ENCODE data around the gene SH3BP4.

SH3BP4 gene

DNA sequence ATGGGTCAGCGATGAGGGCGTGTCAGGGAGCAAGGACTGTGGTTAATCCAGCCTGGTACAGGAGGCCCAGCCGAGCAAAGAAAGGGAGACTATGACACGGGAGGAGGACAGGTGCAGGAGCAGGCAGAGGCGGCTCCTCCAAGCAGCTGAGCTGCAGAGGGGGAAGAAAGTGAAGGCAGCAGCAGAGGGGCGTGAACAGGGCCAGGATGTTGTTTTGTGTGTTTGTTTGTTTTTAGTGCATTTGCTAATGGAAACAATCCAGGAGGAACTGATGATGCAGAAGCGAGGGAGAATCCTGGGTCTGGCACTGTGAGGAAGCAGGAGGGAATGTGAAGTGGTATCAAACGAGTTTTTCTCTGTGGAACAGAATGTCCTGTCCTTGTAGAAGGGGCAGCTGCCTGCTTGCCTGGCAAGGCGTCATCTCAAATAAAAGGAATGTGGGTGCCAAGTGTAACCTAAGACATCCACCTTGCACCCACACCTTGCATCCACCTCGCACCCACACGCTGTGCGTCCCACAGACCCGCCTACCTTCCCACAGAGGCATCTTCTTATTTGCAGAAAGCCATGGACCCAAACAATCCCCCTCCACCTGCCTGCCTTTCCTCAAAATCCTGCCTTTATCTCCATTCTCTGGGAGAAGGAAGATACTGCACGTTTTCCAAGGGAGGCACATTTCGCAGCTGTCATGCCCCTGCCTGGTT, 134.8 kb downstream of the SH3BP4 start:
- Histone ChIP-seq H3K27ac (ENCODE audit: insufficient read depth, low read length, poor library complexity, severe bottlenecking) (no peak overlapping the region), H3K9me3 (ENCODE audit: control insufficient read depth, low read length) (no peaks in the 10 kb centered on the region), H3K4me3 (ENCODE audit: insufficient read depth, low read depth, low read length, poor library complexity, severe bottlenecking) (no peak overlapping the region), H3K36me3 (ENCODE audit: control insufficient read depth, insufficient read depth, low read length) (no peaks in the 10 kb centered on the region), H3K4me1 (ENCODE audit: control insufficient read depth, insufficient read depth, low read length, poor library complexity, severe bottlenecking) (no peaks in the 10 kb centered on the region), H3K27me3 (replicated peaks; ENCODE audit: control insufficient read depth, insufficient read depth, low read length, poor library complexity, severe bottlenecking) (peaks cover 3% of the 10 kb centered on the region)
- no peak for DNase-seq

DNA sequence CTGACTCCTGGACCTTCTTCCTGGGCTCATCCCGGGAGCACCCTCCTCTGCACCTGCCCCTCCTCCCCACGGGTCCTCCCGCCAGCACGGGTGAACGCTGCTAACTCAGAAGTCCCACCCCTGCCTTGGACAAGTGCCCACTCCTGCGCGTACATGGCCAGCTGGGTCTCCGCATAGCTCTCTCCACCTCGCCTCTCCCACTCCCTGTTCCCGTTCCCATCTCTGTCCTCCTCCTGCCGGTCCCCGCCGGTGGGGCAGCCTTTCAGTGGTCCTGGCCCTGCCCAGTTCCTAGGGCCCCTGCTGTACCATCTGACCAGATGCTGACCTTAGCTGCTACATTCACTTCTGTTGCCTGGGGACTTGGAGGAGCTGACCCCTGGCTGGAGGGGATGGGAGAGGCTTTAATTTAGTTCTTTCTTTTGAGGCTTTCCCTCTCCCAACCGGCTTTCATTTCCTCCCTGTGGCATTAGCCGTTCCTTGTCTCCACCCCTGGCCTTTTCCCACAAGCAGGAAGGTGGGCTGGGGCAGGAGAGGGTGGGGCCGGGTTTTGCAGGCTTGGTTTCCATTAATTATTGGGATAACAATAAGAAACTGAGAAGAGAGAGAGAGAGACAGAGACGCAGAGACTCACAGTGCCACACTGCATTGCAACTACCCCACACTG, 136.1 kb downstream of the SH3BP4 start:
- H3K27me3 ChIP-seq (replicated peaks; ENCODE audit: control insufficient read depth, insufficient read depth, low read length, poor library complexity, severe bottlenecking): peaks cover 3% of the 10 kb centered on the region

DNA sequence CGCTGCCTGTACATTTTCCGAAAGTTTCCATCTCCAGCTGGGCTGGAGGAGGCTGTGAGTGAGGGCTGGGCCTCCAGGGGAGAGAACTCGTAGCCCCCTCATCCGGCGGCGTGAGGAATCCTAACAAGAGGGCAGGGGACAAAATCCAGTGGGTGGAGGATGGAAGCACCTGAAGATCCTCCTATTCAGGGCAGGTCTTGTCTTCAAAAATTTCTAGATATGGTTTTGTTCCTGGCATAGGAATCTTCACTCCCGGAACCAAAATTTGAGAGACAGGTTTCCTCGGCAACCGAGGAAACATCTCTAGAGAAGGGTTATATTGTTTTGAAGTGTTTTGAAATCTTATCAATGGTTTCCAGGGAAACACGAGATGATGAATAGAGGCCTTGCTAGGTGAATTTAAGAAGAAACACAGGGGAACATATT, 136.7 kb downstream of the SH3BP4 start:
- no peaks in the 10 kb centered on the region for H3K9me3 ChIP-seq (ENCODE audit: control insufficient read depth, low read length)
- peaks cover 3% of the 10 kb centered on the region for H3K27me3 ChIP-seq (replicated peaks; ENCODE audit: control insufficient read depth, insufficient read depth, low read length, poor library complexity, severe bottlenecking)
- no peaks in the 10 kb centered on the region for H3K36me3 ChIP-seq (ENCODE audit: control insufficient read depth, insufficient read depth, low read length)
- H3K4me3 ChIP-seq (ENCODE audit: insufficient read depth, low read depth, low read length, poor library complexity, severe bottlenecking): no peak overlapping the region
- no peak overlapping the region for H3K27ac ChIP-seq (ENCODE audit: insufficient read depth, low read length, poor library complexity, severe bottlenecking)
- H3K4me1 ChIP-seq (ENCODE audit: control insufficient read depth, insufficient read depth, low read length, poor library complexity, severe bottlenecking): no peaks in the 10 kb centered on the region
- no peak for DNase-seq

More for the DNA sequence above, 136.1 kb downstream of the SH3BP4 start:
- Histone ChIP-seq H3K9me3 (ENCODE audit: control insufficient read depth, low read length) (no peaks in the 10 kb centered on the region), H3K36me3 (ENCODE audit: control insufficient read depth, insufficient read depth, low read length) (no peaks in the 10 kb centered on the region), H3K4me1 (ENCODE audit: control insufficient read depth, insufficient read depth, low read length, poor library complexity, severe bottlenecking) (no peaks in the 10 kb centered on the region), H3K27ac (ENCODE audit: insufficient read depth, low read length, poor library complexity, severe bottlenecking) (no peak overlapping the region), H3K4me3 (ENCODE audit: insufficient read depth, low read depth, low read length, poor library complexity, severe bottlenecking) (no peak overlapping the region)
- DNase-seq: no peak

DNA sequence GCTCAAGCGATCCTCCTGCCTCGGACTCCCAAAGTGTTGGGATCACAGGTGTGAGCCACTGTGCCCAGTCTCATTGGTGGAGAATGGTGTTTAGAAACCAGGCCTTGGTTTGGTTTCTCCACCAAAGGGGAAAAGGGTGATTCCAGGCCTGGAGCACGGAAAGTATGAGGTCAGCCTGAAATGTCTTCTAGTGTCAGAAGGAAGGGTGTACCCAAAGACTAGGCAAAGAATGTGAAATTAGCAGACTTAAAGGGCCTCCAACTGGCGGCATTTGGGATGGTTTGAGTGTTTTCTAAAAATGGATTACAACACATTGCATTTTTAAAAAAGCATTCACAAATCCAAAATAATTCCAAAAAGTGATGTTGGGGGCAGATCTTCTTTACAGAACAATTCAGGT, 139.6 kb downstream of the SH3BP4 start:
- DNase-seq: no peak
- no peaks in the 10 kb centered on the region for H3K4me1 ChIP-seq (ENCODE audit: control insufficient read depth, insufficient read depth, low read length, poor library complexity, severe bottlenecking)
- no peaks in the 10 kb centered on the region for H3K27me3 ChIP-seq (replicated peaks; ENCODE audit: control insufficient read depth, insufficient read depth, low read length, poor library complexity, severe bottlenecking)
- no peaks in the 10 kb centered on the region for H3K9me3 ChIP-seq (ENCODE audit: control insufficient read depth, low read length)
- no peaks in the 10 kb centered on the region for H3K36me3 ChIP-seq (ENCODE audit: control insufficient read depth, insufficient read depth, low read length)
- no peak overlapping the region for H3K27ac ChIP-seq (ENCODE audit: insufficient read depth, low read length, poor library complexity, severe bottlenecking)
- no peak overlapping the region for H3K4me3 ChIP-seq (ENCODE audit: insufficient read depth, low read depth, low read length, poor library complexity, severe bottlenecking)

GRCh38 chr2:235091983-235092382, 140.2 kb downstream of the SH3BP4 start:
- Histone ChIP-seq H3K27me3 (replicated peaks; ENCODE audit: control insufficient read depth, insufficient read depth, low read length, poor library complexity, severe bottlenecking) (no peaks in the 10 kb centered on the region), H3K36me3 (ENCODE audit: control insufficient read depth, insufficient read depth, low read length) (no peaks in the 10 kb centered on the region), H3K4me3 (ENCODE audit: insufficient read depth, low read depth, low read length, poor library complexity, severe bottlenecking) (no peak overlapping the region), H3K4me1 (ENCODE audit: control insufficient read depth, insufficient read depth, low read length, poor library complexity, severe bottlenecking) (no peaks in the 10 kb centered on the region), H3K27ac (ENCODE audit: insufficient read depth, low read length, poor library complexity, severe bottlenecking) (no peak overlapping the region), H3K9me3 (ENCODE audit: control insufficient read depth, low read length) (no peaks in the 10 kb centered on the region)
- DNase-seq: no peak

DNA sequence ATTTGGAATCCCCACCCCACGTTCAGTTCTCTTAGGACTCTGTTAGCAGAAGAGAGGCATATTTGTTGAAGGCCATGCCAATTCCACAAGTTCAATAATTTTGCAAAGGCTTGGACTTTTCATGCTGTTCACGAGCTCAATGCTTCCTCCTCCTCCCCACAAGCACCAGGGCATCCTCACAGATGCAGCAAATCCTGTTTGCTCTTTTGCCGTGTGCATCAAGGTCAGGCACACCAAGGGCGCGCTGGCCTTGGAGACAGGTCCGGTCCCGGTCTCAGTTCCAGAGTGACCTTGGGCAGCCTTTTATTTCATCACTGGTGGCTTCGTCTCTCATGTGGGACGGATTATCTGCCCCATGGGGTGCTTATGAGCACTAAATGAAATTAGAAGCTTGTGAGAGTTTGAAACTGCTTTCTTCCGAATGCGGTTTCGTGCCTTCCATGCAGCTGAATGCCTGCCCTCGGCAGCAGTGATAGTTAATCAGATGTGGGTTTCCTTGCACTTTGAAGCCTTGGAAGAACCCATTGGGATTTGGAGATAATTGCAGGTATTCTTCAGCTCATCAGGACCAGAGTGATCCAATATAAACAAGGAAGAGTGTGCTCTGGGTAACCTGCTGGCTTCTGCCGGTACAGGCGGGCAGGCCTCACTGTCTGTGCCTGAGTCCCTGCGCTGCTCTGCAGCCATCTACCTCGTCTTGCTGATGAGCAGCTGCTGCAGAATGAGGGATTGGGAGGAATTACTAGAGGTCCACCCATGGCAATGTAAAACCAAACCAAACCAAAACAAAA, 140.8 kb downstream of the SH3BP4 start:
- Histone ChIP-seq H3K27me3 (replicated peaks; ENCODE audit: control insufficient read depth, insufficient read depth, low read length, poor library complexity, severe bottlenecking) (no peaks in the 10 kb centered on the region), H3K27ac (ENCODE audit: insufficient read depth, low read length, poor library complexity, severe bottlenecking) (no peak overlapping the region), H3K4me1 (ENCODE audit: control insufficient read depth, insufficient read depth, low read length, poor library complexity, severe bottlenecking) (no peaks in the 10 kb centered on the region)

GRCh38 chr2:235094457-235094856, 142.6 kb downstream of the SH3BP4 start:
- no peaks in the 10 kb centered on the region for H3K27me3 ChIP-seq (replicated peaks; ENCODE audit: control insufficient read depth, insufficient read depth, low read length, poor library complexity, severe bottlenecking)
- H3K36me3 ChIP-seq (ENCODE audit: control insufficient read depth, insufficient read depth, low read length): no peaks in the 10 kb centered on the region
- no peaks in the 10 kb centered on the region for H3K9me3 ChIP-seq (ENCODE audit: control insufficient read depth, low read length)
- no peak for DNase-seq
- no peaks in the 10 kb centered on the region for H3K4me1 ChIP-seq (ENCODE audit: control insufficient read depth, insufficient read depth, low read length, poor library complexity, severe bottlenecking)
- no peak overlapping the region for H3K27ac ChIP-seq (ENCODE audit: insufficient read depth, low read length, poor library complexity, severe bottlenecking)
- H3K4me3 ChIP-seq (ENCODE audit: insufficient read depth, low read depth, low read length, poor library complexity, severe bottlenecking): no peak overlapping the region

More for the DNA sequence above, 140.8 kb downstream of the SH3BP4 start:
- Histone ChIP-seq H3K9me3 (ENCODE audit: control insufficient read depth, low read length) (no peaks in the 10 kb centered on the region), H3K36me3 (ENCODE audit: control insufficient read depth, insufficient read depth, low read length) (no peaks in the 10 kb centered on the region), H3K4me3 (ENCODE audit: insufficient read depth, low read depth, low read length, poor library complexity, severe bottlenecking) (no peak overlapping the region)
- no peak for DNase-seq

GRCh38 chr2:235095569-235095968, 143.8 kb downstream of the SH3BP4 start:
- H3K27me3 ChIP-seq (replicated peaks; ENCODE audit: control insufficient read depth, insufficient read depth, low read length, poor library complexity, severe bottlenecking): no peaks in the 10 kb centered on the region
- H3K4me1 ChIP-seq (ENCODE audit: control insufficient read depth, insufficient read depth, low read length, poor library complexity, severe bottlenecking): no peaks in the 10 kb centered on the region
- H3K36me3 ChIP-seq (ENCODE audit: control insufficient read depth, insufficient read depth, low read length): no peaks in the 10 kb centered on the region
- H3K9me3 ChIP-seq (ENCODE audit: control insufficient read depth, low read length): no peaks in the 10 kb centered on the region
- no peak overlapping the region for H3K4me3 ChIP-seq (ENCODE audit: insufficient read depth, low read depth, low read length, poor library complexity, severe bottlenecking)
- H3K27ac ChIP-seq (ENCODE audit: insufficient read depth, low read length, poor library complexity, severe bottlenecking): no peak overlapping the region
- DNase-seq: no peak

DNA sequence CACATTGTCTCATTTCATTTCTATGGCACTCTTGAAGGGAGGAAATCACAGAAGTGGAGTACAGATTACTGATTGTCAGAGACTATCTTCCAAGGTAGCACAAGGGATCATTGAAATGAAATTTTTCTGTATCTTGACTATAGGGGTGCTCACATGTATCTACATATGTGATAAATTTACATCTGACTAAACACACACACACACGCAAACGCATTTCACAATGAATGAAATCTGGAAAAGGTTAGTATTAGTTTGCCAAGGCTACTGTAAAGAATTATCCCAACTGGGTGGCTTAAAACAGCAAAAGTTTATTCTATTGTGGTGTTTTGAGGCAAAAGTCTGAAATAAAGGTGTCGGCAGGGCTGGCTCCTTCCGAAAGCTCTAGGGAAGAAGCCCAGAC, 144.6 kb downstream of the SH3BP4 start:
- Histone ChIP-seq H3K27me3 (replicated peaks; ENCODE audit: control insufficient read depth, insufficient read depth, low read length, poor library complexity, severe bottlenecking) (no peaks in the 10 kb centered on the region), H3K27ac (ENCODE audit: insufficient read depth, low read length, poor library complexity, severe bottlenecking) (no peak overlapping the region)
- no peak for DNase-seq

GRCh38 chr2:235097196-235097595, 145.4 kb downstream of the SH3BP4 start:
- Histone ChIP-seq H3K4me1 (ENCODE audit: control insufficient read depth, insufficient read depth, low read length, poor library complexity, severe bottlenecking) (no peaks in the 10 kb centered on the region), H3K9me3 (ENCODE audit: control insufficient read depth, low read length) (no peaks in the 10 kb centered on the region), H3K27ac (ENCODE audit: insufficient read depth, low read length, poor library complexity, severe bottlenecking) (no peak overlapping the region), H3K36me3 (ENCODE audit: control insufficient read depth, insufficient read depth, low read length) (no peaks in the 10 kb centered on the region), H3K27me3 (replicated peaks; ENCODE audit: control insufficient read depth, insufficient read depth, low read length, poor library complexity, severe bottlenecking) (no peaks in the 10 kb centered on the region), H3K4me3 (ENCODE audit: insufficient read depth, low read depth, low read length, poor library complexity, severe bottlenecking) (no peak overlapping the region)
- DNase-seq: no peak

More for the DNA sequence above, 144.6 kb downstream of the SH3BP4 start:
- H3K4me1 ChIP-seq (ENCODE audit: control insufficient read depth, insufficient read depth, low read length, poor library complexity, severe bottlenecking): no peaks in the 10 kb centered on the region
- H3K4me3 ChIP-seq (ENCODE audit: insufficient read depth, low read depth, low read length, poor library complexity, severe bottlenecking): no peak overlapping the region
- H3K9me3 ChIP-seq (ENCODE audit: control insufficient read depth, low read length): no peaks in the 10 kb centered on the region
- H3K36me3 ChIP-seq (ENCODE audit: control insufficient read depth, insufficient read depth, low read length): no peaks in the 10 kb centered on the region
